Right hindlimb (tissue), 1 donor: ENCODE measurements around the gene SUGCT.
A peak's percentile ranks its signal among the peaks of the same experiment; 100 is the strongest.

Experiments
- DNase-seq: peaks from one replicate; pipeline ENCODE4 v3.0.0-alpha.2; 2018

SUGCT gene

DNA sequence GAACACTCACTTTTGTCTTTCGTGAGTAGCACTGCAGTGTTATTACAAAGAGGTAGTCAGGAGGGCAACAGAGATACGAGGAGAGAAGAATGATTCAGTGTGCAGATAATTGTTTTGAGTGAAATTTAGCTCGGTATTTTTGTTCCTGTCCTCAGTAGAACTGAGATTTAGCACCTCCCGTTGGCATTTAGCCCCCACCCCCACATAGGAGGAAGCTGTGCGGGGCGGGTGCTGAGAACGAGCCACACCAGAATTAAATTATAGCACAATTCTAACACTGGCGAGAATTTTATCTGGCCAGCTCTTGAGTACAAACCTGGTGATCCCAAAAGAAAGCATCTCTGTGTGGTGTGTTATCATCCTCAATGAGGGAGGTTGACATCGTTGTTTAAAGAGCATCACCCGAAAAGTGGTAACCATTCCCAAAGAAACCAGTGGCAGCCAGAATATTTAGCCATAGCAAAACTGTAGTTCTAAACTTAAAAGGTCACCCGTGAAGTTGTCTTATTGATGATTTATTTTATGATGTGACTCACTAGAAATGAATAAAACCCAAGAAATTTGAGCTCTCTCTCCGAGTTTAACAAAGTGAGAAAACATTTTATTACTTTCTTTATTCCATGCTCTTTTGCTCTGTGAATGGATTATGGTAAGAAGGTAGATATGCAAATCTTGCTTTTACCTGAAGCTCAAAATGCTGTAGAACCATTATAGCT lies 612.2 kb downstream of the SUGCT start:
- no peak for DNase-seq

- no peak for DNase-seq
Measured at GRCh38 chr7:40747856-40748255, 613.1 kb downstream of the SUGCT start.

GRCh38 chr7:40749877-40750276 lies 615.1 kb downstream of the SUGCT start:
- no peak for DNase-seq

GRCh38 chr7:40753455-40753854 lies 618.6 kb downstream of the SUGCT start:
- no peak for DNase-seq

GRCh38 chr7:40755438-40755837 lies 620.6 kb downstream of the SUGCT start:
- DNase-seq, result no peak

GRCh38 chr7:40757109-40757508 lies 622.3 kb downstream of the SUGCT start:
- DNase-seq, result no peak

GRCh38 chr7:40758590-40758989 lies 623.8 kb downstream of the SUGCT start:
- DNase-seq, result no peak

DNA sequence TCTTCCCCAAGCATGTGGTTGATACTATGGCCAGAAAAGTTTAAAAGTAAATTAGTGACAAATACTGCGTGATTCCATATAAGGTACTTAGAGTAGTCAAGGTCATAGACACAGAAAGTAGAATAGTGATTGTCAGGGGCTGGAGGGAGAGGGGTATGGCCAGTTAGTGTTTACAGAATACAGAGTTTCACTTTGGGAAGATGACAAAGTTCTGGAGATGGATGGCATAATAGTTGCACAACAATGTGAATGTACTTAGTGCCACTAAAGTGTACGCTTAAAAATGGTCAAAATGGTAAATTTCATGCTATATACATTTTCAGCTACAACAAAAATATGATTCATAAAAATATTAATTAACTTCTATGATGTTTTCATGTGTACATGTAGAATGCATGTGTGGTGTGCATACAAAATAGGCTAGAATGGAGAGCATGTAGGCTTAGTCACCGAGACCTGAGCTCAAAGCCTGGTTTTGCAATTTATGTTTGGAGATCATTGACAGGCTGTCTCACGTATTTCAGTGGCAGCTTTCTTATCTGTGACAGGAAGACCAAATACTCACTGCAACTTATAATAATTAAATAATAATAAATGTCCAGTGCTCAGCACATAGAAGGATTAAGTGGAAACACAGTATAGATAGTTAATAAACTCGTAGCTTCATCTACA lies 625.6 kb downstream of the SUGCT start:
- DNase-seq, result no peak

- DNase-seq, result no peak
Measured at GRCh38 chr7:40760987-40761386, 626.2 kb downstream of the SUGCT start.

- no peak for DNase-seq
Measured at GRCh38 chr7:40761762-40762560, 627.2 kb downstream of the SUGCT start.

DNA sequence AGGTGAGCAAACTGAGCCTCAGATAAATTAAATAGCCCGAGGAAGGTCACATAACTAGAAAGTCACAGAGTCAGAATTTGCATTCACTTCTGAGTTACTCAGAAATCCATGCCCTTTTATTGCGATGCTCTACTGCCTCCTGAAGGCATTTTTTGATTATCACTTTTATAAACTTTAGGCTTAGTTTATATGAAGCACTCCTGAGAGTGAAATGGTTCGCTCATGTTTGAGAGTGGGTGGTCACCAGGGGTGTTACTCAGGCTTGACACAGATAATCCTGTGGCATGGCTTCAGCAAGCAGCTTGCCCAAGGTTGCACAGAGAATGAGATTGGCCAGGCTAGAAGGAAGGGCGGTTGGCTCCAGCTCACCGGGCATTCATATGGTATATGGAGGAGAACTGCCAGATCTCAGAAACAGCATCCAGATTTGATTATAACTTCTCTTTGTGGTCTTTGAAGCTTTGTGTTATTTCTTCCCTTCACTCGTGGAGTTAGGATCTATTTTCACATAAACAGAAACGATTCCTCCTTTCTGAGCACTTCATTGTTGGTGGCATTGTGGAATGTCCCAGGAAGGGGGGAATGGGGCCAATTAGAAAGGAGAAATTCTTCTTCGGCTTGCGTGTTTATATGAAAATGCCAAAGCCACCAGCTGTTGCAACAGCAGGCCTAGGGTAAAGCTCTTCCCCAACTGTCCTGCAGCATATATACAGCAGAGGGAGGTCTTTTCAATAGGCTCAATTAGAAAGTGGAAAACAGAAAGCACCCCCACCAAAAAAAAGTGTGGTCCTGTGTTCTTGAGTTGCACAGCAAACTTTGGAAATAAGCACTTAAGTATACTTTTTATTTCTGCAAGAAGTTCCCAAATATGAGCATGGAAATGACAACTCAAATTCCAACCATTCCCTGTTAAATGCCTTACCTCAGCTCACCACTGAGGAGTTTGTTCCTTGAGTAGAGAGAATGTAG lies 628.8 kb downstream of the SUGCT start:
- DNase-seq, result peak; percentile 43

DNA sequence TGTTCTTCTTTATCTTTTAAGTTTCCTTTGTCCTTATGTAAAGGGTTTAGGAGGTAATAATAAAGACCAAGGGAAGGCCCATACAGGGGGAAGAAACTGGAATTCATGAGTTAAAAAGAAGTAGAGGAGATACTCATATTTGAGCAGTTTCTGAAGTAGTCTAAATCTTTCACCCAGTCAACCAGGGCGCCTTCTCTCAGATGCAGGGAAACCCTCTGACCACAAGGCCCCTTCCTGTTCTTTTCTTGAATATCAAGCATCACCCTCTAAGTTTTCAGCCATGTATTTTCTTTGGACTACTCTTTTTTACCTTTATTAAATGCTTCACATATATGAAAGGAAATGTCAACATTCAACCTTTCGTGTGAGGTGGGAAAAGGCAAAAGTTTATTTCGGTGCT lies 630.8 kb downstream of the SUGCT start:
- no peak for DNase-seq

GRCh38 chr7:40772096-40772495 lies 637.3 kb downstream of the SUGCT start:
- no peak for DNase-seq

GRCh38 chr7:40773656-40774055 lies 638.9 kb downstream of the SUGCT start:
- DNase-seq, result no peak

DNA sequence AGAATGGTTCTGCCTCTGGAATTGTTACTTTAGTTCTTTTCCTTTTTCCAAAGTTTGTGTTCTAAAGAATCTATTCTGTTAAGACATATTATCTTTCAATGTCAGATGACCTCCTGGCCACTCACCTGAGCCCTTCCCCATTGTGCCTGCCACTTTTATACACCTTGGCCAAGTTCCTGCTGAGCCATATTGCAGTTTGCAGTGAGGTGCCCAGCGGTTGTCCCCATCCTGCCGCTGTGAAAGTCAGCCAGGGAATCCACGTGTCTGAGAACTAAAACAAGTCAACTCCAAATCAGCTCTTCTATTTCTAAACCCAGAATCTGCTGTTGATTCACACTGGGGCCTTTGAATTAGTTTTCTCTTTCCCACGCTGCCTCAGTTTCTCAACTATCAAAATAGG lies 641.1 kb downstream of the SUGCT start:
- no peak for DNase-seq

DNA sequence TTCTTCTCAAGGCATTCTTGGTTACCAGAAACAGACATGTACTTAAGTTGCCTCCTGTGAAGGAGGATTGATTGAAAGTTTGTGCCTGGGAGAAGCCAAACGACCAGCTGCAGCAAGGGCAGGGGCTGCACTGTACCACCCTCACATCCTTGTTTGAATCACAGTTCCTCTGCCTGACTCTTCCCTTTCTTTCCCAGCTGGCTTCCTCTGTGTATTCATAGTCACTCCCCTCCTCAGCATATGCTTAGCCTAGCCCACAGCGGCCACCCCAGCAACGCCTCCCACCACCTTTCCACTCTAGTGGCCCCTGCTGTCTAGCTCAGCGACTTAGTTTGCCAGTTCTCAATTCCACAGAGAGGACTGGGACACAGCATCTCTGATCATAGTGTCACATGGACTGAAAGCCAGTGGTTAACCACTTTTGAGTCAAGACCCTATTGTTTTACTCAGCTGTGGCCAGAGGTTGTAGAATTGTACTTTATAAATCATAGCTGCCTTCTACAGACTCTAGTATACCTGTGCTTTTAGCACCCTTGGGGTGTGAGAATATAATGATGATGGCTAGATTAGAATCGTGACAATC lies 643.0 kb downstream of the SUGCT start:
- no peak for DNase-seq

- DNase-seq, result no peak
Measured at GRCh38 chr7:40780460-40780859, 645.7 kb downstream of the SUGCT start.

DNA sequence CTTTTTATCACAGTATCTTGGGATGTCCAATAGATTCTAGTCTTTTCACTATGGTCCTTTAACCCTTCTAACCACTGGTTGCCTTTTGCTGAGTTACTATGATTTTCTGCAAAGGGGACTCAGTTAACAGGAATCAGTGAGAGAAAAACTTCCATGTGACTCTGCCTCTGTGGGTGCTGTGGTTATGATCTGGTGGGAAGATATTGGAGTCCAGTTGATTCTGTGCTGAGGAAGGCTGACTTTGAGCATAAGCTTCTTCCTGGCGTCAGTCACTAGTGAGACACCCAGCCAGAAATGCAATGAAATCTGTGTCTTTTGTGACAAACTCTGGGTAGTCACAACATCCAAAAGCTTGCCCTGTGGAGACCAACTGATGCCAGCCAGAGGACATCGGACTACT lies 648.0 kb downstream of the SUGCT start:
- DNase-seq, result no peak

DNA sequence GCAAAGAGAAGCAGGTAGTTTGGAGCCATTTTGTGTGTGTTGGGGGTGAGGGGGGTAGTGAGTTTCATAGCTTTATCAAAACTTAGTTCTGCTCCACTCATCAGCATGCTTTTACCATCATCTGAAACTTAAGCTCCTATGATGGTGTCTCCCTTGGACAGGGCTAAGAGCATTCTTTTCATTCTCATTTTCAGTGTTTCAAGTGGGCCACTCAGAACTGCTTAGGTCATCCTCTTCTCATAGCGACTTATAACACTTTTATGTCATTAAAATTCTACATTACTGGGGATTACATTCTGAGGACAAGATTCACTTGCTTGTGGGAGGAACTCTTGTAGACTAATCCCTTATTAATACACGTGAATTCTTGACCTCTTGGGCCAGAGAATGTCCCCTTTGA lies 649.4 kb downstream of the SUGCT start:
- no peak for DNase-seq

- no peak for DNase-seq
Measured at GRCh38 chr7:40786909-40787308, 652.1 kb downstream of the SUGCT start.

DNA sequence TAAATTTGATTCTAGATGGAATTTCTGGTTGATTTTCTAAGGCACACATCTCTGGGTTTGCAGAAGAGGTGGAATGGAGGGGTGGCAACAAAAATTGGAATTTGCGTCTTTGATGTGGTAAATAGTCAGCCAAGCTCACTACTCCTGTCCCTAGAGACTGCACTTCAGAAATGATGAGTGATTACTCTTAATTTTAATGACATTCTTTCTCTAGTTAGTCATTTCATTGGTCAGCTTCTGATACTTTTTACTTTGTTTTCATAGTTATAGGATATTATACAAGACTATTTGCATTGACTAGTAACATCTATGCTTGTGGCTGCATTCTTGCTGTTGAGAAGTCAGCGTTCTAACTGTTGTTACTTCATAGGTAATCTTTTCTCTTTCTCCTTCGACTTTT lies 658.3 kb downstream of the SUGCT start:
- no peak for DNase-seq

DNA sequence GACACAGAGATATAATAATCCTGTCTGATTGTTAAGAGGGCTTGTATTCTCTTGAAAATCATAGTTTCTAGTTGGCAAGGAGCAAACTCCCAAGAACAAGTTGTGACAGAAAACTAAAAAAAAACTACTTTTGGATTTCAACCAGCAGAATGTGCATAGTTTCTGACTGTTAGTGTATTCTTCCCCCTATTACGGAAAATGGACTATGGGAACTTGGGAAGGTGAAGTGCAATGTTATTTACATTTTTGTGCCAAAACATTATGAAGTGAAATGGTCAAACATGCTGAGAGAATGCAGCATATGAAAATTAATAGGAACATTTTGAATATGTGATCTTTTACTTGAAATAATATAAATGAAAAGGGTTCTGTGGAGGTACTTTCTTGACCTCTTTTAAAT lies 660.8 kb downstream of the SUGCT start:
- no peak for DNase-seq
